Measurements from ENCODE around the gene HSPA4.
A peak's percentile ranks its signal among the peaks of the same experiment; 100 is the strongest.

HSPA4 gene

DNA sequence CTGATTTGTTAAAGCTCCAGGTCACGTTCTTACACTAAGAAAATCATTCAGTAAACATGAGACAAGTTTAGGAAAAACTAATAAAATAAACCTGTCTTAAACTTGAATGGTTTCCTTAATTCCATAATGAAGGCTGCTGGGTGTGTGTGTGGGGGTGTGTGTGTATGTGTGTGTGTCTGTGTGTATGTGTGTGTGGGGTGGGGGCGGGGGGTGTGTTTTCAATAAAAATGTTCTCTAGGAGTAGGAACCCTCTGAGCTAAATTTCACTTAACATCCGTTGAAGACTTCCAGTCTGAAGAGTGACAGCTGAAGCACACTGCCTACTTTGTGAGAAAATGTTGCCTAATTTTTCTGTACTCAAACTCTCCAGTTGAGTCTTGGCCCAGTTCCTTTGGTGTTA is 54.5 kb downstream of the HSPA4 start:
- no peak for DNase-seq (ENCODE audit: low read depth)

DNA sequence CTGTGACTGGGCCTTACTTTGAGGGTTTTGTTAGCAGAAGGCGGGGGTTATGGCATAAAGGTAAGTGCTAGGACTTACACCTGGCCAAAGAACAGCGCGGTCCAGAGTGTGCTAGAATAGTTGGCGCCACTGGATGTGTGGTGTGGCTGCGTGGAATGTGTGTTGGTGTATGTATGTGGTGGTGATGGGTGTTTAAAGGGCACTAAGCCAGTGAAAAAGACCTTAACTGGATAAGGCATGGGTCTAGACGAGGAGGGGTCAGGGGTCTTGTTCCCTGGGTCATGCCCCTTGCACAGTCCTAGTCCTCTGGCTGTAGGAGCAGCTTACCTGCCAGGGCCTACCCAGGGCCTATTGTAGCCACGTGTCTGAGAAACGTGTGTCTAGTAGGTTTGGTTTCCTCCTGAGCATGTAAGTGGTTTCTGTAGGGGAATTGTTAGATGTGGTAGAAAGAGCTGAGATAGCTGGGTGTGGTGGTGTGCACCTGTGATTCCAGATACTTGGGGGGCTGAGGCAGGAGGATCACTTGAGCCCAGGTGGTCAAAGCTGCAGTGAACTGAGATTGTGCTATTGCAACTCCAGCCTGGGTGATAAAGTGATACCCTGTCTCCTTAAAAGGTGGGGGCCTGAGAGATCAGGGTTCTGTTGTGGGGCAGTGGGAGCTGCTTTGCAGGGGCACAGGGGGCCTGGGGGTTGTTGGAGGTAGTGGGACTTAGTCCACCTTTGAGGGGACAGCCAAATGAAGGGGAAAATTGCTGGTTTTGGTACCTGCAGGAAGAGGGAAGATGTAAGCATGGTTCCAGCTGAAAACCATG is 55.2 kb downstream of the HSPA4 start:
- no peak for DNase-seq (ENCODE audit: low read depth)

DNA sequence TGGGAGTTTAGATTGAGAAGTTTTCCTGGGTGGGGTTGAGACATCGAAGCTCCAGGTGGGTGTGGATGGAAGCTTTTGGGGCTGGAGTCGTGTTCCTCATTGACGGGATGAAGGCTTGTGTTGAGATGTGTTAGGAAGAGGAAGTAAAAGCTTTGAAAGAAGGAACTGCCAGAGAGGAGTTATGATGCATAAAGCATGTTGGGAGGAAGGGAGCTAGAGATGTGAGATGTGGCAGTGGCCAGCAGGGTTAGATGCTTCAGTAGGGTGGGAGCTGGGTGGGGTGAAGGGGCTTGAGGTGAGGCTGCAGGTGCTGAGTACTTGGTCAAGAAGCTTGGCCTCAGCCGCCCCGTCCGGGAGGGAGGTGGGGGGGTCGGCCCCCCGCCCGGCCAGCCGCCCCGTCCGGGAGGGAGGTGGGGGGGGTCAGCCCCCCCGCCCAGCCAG is 56.7 kb downstream of the HSPA4 start:
- peak; percentile 16 for DNase-seq (ENCODE audit: low read depth)

DNA sequence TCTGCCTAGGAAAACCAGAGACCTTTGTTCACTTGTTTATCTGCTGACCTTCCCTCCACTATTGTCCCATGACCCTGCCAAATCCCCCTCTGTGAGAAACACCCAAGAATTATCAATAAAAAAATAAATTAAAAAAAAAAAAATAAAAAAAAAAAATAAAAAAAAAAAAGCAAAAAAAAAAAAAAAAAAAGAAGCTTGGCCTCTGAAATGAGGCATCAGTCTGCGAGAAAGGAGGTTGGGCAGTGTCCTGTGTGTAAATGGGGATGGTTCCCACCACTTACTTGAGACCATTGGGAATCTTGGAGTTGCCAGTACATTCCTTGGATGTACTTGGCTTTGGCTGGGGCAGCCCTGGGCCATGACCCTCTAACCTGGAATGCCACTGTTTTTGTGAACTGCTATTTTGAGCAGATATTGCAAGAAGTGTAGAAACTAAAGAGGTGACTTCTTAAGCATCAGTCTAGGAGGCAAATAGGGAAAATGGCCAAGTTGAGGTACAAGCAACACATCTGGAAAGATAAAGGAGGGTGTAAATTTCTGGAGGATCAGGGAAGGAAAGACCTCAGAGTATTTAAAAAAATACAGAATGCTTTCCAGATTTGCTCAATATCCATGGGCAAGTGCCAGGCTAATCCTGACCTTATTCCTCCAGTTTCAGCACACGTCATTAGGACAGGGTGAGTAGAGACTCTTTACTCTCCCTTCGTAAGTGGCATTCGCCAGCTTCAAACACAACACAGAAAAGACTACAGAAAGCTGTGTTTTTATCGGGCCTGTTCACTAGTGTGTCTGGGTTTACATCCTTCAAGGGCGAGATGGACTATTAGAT is 58.1 kb downstream of the HSPA4 start:
- DNase-seq (ENCODE audit: low read depth) = peak; percentile 62

DNA sequence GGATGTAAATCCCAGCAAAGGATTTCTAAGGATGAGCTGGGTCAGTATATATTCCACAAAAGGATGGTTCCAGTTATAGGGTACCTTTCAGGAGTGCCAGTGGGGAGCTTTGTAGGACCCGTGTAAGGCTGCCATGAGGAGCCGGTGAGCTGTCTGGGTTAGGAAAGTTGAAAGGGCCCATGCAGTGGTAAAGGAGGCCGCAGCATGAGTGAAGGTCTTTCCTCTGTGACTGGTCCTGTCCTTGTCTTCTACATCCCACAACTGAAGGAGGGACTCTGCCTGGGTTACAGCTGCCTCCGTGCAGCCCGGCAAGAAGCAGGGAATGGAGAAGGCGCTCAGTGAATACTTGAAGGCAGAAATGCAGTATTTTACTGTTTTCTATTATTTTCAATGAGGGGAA is 58.9 kb downstream of the HSPA4 start:
- no peak for DNase-seq (ENCODE audit: low read depth)

DNA sequence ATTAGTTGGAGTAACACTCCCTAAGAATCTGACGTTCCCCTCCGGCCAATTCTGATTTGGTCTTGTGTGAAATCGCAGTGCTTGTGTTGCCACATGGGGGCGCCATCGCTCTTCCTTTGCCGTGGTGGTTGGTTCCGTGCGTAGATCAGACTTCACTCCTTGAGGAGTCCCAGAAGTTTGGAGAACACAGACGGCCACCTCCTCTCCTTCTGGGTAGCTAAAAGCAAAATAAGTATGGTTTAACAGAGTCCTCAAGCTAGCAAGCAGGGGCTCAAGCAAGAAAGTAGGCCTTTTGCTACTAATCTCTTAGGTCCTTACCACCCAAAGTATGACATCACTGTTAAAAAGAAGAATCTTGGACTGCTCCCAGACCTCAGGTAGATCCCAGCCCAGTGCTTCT is 59.5 kb downstream of the HSPA4 start:
- DNase-seq (ENCODE audit: low read depth) = peak; percentile 82

DNA sequence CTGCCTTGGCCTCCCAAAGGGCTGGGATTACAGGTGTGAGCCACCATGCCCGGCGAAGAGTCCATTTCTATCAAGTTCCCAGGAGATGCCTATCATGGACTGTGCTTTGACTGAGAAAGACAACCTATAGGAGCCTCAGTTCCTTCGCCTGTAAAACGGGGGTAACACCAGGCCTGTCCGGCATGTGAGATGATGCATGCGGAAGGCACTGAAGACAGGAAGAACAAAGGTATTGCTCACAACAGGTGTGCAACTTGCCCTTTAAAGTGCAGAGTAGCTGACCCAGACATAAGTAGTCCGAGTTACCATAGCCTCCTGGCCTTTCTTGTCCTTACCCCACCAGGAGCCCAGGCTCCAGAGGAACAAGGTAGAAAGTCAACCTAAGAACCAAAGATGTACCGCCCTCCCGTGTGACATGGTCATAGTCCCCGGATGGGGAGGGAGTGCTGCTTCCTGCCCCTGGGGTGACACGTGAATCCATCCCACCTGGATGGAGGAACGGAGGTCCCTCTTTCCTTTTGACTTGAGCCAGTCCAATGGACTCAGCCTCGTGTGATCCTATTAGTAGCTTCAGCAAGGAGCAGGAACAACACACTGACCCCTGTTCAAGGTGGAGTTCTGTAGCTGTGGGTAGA is 60.3 kb downstream of the HSPA4 start:
- no peak for DNase-seq (ENCODE audit: low read depth)

DNA sequence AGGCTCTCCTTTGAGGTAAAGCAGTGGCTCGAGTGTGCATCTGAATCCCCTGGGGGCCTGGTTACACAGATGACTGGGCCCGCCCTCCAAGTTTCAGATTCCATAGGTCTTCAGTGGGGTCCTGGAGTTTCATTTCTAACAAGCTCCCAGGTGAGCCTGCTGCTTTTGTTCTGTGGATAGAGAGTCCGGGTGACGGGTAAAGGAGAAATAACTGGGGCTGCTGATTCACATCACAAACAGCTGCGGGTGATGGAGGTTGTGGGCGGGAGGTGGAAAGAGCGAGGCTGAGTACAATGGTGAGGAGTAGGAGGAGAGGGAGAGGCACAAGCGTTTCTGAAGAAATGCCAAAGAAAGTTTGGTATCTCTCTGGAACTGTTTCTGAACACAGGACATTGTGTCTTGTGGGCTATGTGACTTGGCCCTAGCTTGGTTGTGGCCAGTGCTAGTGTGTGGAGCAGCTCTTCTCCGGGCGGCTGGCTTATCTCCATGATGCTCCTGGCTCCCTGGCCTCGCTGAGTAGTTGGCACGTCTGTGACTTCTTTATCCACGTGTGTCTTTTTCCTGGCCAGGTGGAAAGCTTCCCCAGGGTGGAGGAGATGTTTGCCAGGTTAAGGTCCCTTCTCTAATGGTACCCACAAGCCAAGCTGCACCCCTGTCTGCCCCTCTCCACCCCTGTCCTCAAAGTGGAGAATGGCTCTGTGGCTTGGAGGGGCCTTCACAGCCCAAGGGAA is 61.7 kb downstream of the HSPA4 start:
- DNase-seq (ENCODE audit: low read depth) = peak; percentile 53

DNA sequence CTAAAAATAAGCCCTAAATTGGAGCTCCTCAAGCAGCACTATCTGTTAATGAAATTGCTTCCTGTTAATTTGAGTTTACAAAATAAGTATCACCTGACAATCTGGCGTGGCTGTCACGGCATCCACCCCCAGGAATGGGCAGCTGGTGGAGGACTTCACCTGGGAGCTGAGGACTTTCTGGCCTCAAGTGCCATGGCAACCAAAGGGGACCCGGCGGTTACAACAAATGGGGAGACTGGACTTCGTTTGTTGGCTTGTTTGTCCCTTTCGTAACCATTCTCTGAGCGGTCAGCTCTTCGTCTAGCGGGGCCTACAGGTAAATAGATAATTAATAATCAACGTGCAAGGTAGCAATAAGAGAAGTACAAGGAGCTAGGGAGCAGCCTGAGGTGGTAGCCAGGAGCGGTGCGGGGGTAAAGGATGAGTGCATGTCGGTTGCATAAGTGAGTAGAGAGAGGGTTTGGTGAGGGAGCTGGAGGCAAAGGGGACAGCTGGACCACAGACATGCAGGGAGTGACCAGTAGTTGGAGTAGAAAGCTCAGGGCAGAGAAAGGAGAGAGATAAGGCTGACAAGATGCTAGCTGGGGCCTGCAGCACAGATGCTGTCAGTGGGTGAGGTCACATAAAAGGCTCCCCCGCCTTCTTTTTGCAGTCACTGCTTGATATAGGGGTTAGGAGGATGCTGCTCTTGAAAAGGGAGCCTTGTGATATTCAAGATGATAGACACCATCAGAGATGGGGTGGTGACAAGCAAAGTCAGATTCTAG is 62.5 kb downstream of the HSPA4 start:
- DNase-seq (ENCODE audit: low read depth) = no peak

DNA sequence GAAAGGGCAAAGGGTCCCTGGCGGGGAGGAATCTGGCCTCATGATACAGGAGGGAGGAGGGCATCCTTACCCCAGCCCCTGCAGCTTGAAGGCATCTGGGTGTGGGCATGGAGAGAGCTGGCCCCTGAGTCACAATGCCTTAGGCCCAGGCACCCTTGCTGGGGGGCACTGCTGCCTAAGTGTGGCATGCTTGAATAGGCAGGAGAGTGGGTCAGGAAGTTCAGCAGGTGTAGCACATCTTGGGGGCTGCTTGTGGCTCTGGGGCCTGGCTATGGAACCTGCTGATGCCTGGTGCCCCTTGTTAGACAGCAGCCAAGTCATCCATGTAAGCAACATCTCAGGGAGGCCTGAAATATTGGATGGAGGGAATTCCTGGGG is 63.1 kb downstream of the HSPA4 start:
- DNase-seq (ENCODE audit: low read depth) = no peak

DNA sequence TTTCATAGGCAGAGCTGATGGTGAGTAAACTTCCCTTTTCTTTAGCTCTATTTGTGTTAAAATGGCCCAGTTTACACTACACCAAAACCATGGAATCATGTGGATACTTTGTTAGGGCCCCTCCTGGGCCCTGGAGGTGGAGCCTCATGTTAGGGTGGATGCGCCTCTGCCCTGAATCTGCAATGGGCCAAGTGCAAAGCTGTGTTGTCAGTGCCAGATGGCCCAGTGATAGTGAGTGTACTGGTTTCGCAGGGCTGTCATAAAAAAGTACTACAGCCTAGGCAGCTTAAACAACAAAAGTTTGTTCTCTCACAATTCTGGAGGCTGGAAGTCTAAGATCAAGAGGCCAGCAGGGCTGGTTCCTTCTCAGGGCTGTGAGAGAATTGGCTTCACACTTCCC is 64.8 kb downstream of the HSPA4 start:
- DNase-seq (ENCODE audit: low read depth) = no peak

DNA sequence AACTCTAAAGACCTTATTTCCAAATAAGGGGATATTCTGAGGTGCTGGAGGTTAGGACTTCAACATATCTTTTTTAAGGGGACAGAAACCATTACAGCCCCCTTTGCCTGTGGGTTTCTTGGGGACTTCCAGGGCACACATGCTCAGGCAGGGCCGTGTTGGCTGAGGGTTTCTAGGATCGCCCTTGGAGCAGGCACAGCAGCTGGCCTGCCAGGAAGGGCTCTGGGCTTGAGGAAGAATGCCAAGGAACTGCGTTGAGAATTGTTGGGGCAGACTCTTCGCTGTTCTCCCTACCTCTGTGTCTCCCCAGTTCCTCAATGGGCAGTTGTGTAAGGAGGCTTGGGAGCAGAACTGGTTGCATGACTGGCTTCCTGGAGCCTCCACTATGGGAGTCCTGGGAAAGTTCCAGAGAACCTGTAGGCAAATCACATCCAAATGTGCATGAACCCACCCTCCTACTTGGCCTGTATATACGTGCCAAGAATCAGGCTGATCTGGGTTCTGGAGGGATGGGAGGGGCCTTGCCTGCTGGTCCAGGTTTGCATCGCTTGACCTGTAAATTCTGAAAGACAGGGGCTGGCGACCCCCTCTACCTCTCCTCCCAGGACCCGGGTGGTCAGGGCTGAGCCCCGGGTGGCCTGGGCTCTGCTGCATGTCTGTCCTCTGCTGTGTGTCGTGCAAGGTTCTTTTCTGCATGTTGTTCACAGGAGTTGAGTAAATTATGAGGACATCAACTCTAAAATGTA is 65.5 kb downstream of the HSPA4 start:
- DNase-seq (ENCODE audit: low read depth) = no peak

DNA sequence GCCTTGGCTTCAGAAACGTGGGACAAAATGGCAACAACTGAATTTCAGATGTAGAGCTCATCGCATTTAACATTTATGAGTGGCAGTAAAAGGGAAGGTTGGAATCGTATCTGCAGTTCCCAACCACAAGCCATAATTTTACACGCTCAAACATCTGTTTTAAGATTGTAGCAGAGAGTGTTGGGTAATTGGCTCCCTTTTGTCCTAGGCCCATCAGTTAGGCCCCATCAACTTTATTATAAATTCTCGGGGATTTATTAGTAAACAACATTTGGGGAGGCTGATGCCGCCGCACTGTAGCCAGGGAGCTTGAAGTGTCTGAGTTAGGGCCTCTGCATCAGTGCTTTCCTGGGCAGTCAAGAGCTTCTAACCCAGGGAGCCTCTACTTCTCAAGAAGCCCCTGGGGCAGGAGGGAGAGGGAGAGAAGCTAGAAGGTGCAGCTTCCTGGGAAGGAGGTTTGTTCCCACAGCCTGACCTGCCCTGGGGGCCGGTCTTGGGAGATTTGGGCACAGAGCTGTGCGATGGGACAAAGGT is 66.2 kb downstream of the HSPA4 start:
- no peak for DNase-seq (ENCODE audit: low read depth)

DNA sequence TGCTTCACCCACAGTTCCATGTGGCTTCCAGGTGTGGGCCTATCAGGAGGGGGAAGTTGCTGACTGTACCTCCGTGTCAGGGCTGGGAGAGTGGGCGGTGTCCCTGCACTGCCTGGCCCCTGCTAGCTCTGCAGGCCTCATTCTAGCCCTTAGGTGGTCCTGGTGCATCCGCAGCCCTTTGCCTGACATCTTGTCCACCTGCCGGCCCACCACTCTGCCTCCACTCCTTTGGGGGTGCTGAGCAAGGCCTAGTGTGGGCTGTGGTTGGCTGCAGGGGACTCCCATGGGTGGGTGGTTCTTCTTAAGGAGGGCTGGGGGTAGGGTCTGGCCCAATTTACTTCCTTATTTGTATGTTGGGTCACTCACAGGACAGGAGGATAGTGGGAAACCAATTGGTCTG is 66.9 kb downstream of the HSPA4 start:
- no peak for DNase-seq (ENCODE audit: low read depth)

DNA sequence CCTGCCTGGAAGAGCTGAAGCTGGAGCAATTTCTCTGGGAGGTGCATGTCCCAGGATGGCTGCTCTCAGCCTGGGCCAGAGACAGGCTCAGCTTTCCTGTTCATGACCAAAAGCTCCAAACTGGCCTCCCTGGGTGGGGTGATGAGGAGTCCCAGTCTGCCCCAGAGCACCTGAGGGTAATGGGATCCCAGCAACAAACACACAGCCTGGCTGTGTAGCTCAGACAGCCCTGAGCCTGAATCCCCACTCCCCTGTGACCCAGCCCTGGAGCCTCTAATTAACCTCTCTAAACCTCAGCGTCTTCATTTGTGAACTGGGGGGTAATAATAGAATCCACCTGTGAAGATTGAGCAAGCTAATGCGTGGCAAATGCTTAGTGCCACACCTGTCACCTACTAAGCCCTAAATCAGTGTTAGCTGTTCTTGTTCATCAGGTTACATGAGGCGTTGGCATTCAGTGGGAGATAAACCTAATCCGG is 67.5 kb downstream of the HSPA4 start:
- DNase-seq (ENCODE audit: low read depth) = no peak

DNA sequence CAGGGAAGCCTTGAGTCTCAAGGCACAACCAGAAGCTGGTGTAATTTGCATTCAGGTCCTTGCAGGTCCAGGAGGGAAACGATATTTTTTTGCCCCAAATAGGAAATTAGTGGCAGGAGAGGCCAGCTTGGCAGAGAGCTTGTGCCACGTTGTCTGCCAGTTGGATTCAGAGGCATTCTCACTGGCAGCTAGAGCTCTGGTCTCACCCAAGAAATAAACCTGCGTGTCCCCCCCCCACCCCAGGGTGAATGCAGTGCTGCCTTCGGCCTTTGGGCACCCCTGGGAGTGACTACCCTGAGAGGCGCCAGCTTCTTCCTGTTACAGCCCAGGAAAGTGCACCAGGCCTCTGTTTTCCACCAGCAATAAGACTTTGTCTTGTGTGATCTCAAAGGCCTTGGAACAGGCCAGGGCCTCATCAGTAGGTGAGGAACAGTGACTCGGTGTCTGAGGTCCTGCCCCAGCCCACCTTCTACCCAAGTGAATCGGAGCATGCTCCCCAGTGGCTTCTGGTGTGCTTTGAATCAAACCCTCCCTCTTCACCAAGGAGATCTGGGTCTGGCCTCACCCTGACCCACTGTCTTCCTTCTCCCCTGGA is 68.4 kb downstream of the HSPA4 start:
- DNase-seq (ENCODE audit: low read depth) = no peak

DNA sequence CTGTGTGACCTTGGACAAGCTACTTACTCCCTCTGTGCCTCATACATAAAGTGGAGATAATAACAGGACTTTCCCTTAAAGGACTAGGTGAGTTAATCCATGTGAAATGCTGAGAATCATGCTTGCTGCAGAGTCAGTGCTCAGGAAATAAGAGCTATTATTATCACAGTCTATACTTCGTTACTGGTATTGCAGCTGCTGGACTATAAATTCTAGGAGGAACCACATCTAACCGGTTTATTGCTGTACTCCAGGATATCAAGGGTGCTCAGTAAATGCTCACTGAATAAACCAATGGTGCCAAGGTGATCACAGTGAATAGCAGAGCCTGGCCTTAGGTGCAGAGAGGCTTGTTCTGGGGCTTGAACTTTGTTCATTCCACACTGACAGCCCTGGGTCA is 69.3 kb downstream of the HSPA4 start:
- DNase-seq (ENCODE audit: low read depth) = peak; percentile 16

DNA sequence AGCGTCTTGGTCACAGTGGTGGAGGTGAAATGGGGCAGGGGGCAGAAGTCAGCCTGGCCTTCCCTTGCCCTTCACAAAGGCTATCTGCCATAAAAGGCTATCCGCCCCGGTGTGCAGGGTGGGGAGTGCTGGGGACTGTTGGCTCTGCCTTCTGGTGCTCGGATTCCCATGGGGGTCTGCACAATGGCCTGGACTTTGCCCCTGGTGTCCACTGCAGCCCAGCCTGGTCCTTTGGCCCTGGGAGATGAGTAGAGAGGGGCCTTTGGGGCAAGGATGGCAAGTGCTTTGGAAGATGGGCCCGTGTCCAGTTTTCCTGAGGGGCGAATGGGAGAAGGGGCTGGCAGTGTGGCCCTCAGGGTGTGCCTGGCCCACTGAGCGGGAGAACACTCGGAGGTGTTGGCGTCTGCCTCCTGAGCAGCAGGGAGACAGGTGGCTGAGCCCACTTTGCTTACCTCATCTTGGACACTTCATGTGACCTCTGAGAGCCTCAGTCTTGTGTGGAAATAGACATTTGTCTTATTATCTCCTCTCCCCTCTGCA is 69.9 kb downstream of the HSPA4 start:
- DNase-seq (ENCODE audit: low read depth) = no peak

DNA sequence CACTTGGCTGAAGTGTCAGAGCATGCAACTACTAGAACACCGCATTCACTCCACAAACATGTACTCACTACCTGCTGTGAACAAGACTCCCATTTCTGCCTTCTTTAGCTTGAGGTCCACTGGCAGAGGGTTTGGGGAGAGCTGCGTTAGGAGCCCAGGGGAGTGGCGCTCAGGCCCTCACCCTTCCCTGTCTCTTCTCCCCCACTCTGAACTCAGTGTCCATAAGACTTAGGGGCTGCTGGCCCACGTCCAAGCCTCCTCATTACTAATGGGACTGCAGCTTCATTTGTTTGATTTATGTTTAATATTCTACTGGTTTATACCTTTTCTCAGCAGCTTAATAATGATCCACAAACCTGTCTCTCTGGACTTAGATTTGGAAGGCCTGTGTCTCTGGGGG is 70.9 kb downstream of the HSPA4 start:
- no peak for DNase-seq (ENCODE audit: low read depth)

DNA sequence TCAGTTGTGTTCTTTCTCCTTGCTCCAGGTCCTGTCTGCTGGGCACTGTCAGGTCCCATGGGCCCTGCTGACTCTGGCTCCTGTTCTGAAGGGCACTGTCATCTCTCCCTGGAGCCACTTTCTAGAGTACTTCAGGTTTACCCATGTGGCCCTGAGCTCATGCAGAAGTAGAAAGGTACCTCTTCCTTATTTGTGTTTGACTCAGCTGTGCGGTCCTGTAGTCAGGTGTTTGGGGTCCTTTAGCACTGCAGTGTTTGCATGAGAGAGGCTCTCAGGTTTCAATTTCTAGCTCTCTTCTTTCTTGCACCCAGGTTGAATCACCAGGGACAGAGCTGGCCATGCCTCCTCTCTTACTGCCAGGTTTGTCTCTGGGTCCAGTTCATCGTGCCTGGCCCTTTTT is 71.5 kb downstream of the HSPA4 start:
- no peak for DNase-seq (ENCODE audit: low read depth)
